ENCODE measurements around the gene SMYD3. TPM values are rescaled to one million over a fixed set of nuclear protein-coding genes. Genes with fewer than 3 reads are reported as not detected.

Gene SMYD3
- total RNA-seq, 1 experiment from 2014 or later: 29.6 TPM

DNA sequence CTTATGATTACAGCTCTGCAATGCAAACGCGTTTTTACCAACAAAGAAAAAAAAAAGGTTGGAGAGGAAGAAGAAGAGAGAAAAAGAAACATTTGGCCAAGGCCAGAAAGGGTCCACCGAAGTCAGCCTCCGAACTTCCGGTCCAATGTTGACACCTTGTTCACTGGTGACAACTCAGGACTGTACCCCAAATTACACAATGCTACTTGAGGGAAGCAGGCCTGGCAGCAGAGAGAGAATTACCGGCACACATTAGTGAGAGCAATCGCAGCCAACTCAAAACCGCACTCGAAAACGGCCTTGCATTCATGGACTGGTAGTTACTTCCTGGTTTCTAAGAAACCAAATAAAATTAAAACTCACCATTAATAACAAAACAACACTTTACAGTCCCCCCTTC is 699.8 kb downstream of the SMYD3 start:
- intact Hi-C loops (cut with micrococcal nuclease; ENCODE audit: unreplicated experiment): no loop called here
- Histone ChIP-seq H2AFZ (no peak overlapping the region), H3K9me3 (ENCODE audit: insufficient read depth, low read depth) (no peaks in the 10 kb centered on the region), H3K4me1 (replicated peaks; ENCODE audit: insufficient read depth) (no peaks in the 10 kb centered on the region), H3F3A (ENCODE audit: insufficient read depth, low read depth) (no peaks in the 10 kb centered on the region), H4K20me1 (ENCODE audit: insufficient read depth) (no peaks in the 10 kb centered on the region), H3K79me2 (ENCODE audit: low read depth) (no peaks in the 10 kb centered on the region), H3K4me2 (no peak overlapping the region), H3K27me3 (ENCODE audit: insufficient read depth, low read depth) (no peaks in the 10 kb centered on the region), H3K36me3 (ENCODE audit: low read depth) (no peaks in the 10 kb centered on the region), H3K4me3 (no peak overlapping the region), H3K27ac (no peak overlapping the region), H3K9me2 (ENCODE audit: insufficient read depth) (no peaks in the 10 kb centered on the region)
- ChIA-PET CTCF (no interaction called here), POLR2A (ENCODE audit: unreplicated experiment) (no interaction called here)
- no peak for DNase-seq
- TF ChIP-seq CTCF (conservative IDR thresholded peaks at IDR 0.05): no peak
- TF ChIP-seq EZH2 (IDR thresholded peaks at IDR 0.05; ENCODE audit: low read depth): no peak
- BruUV-seq (replicated peaks): no TSS peak

GRCh38 chr1:245805532-245805931 is 701.5 kb downstream of the SMYD3 start:
- no TSS peak for BruUV-seq (replicated peaks)
- no peaks in the 10 kb centered on the region for H3K27me3 ChIP-seq (ENCODE audit: insufficient read depth, low read depth)
- intact Hi-C loops (cut with micrococcal nuclease; ENCODE audit: unreplicated experiment): no loop called here
- TF ChIP-seq CTCF (conservative IDR thresholded peaks at IDR 0.05) (no peak), EZH2 (IDR thresholded peaks at IDR 0.05; ENCODE audit: low read depth) (no peak)
- H3K36me3 ChIP-seq (ENCODE audit: low read depth): no peaks in the 10 kb centered on the region
- ChIA-PET POLR2A (ENCODE audit: unreplicated experiment) (no interaction called here), CTCF (no interaction called here)
- no peaks in the 10 kb centered on the region for H3F3A ChIP-seq (ENCODE audit: insufficient read depth, low read depth)
- H3K27ac ChIP-seq: no peak overlapping the region
- H3K4me2 ChIP-seq: no peak overlapping the region
- no peaks in the 10 kb centered on the region for H3K4me1 ChIP-seq (replicated peaks; ENCODE audit: insufficient read depth)
- H2AFZ ChIP-seq: no peak overlapping the region
- H3K79me2 ChIP-seq (ENCODE audit: low read depth): no peaks in the 10 kb centered on the region
- H3K9me2 ChIP-seq (ENCODE audit: insufficient read depth): no peaks in the 10 kb centered on the region
- no peaks in the 10 kb centered on the region for H4K20me1 ChIP-seq (ENCODE audit: insufficient read depth)
- no peaks in the 10 kb centered on the region for H3K9me3 ChIP-seq (ENCODE audit: insufficient read depth, low read depth)
- H3K4me3 ChIP-seq: no peak overlapping the region
- no peak for DNase-seq

DNA sequence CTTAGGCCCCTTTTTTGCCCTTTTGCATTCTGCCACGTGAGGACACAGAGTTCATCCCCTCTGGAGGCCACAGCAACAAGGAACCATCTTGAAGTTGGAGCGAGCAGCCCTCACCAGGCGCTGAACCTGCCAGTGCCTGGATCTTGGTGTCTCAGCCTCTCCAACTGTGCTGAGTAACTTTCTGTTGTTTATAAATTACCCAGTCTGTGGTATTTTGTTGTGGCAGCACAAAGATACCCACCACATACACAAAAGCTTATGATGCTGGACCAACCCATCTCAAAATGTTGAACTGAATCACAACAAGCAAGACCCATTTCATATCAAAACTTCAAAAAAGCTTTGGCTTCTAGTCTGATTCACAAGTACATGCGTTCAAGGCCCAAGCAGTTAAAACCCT is 702.4 kb downstream of the SMYD3 start:
- Histone ChIP-seq H3K36me3 (ENCODE audit: low read depth) (no peaks in the 10 kb centered on the region), H3K9me3 (ENCODE audit: insufficient read depth, low read depth) (no peaks in the 10 kb centered on the region), H2AFZ (no peak overlapping the region), H3K4me1 (replicated peaks; ENCODE audit: insufficient read depth) (no peaks in the 10 kb centered on the region), H3K27me3 (ENCODE audit: insufficient read depth, low read depth) (no peaks in the 10 kb centered on the region), H3K9me2 (ENCODE audit: insufficient read depth) (no peaks in the 10 kb centered on the region), H3K27ac (no peak overlapping the region), H3K4me3 (no peak overlapping the region), H4K20me1 (ENCODE audit: insufficient read depth) (no peaks in the 10 kb centered on the region), H3F3A (ENCODE audit: insufficient read depth, low read depth) (no peaks in the 10 kb centered on the region), H3K79me2 (ENCODE audit: low read depth) (no peaks in the 10 kb centered on the region), H3K4me2 (no peak overlapping the region)
- TF ChIP-seq CTCF (conservative IDR thresholded peaks at IDR 0.05) (no peak), EZH2 (IDR thresholded peaks at IDR 0.05; ENCODE audit: low read depth) (no peak)
- no peak for DNase-seq
- no TSS peak for BruUV-seq (replicated peaks)
- ChIA-PET CTCF (no interaction called here), POLR2A (ENCODE audit: unreplicated experiment) (no interaction called here)
- intact Hi-C loops (cut with micrococcal nuclease; ENCODE audit: unreplicated experiment): no loop called here
